ENCODE measurements around the gene TAS2R46. TPM values are rescaled to one million over a fixed set of nuclear protein-coding genes. Genes with fewer than 3 reads are reported as not detected.
"Not testable (repeated sequence)": the region's sequence is repeated elsewhere in the genome, so short reads cannot be mapped to it uniquely, and the experiment has no call there.

TAS2R46 gene
- total RNA-seq, 4 donors from 2014 or later, result 5.5 to 8.7 TPM; not detected in 2

GRCh38 chr12:11059784-11060183 is 2.3 kb downstream of the TAS2R46 start:
- intact Hi-C loops (cut with DNase I; ENCODE audit: low total_unique reads), result no loop called here
- TF ChIP-seq POLR2A (IDR thresholded peaks at IDR 0.05), result no peak
- no peak for TF ChIP-seq CTCF (IDR thresholded peaks at IDR 0.05)
- no peaks in the 10 kb centered on the region for H3K27me3 ChIP-seq

GRCh38 chr12:11059041-11059440 is 3.1 kb downstream of the TAS2R46 start:
- no peak for TF ChIP-seq POLR2A (IDR thresholded peaks at IDR 0.05)
- no peak for TF ChIP-seq CTCF (IDR thresholded peaks at IDR 0.05)
- Histone ChIP-seq H3K4me3 (no peak overlapping the region), H3K27ac (no peak overlapping the region), H3K9me3 (no peaks in the 10 kb centered on the region), H3K4me1 (no peaks in the 10 kb centered on the region), H3K27me3 (no peaks in the 10 kb centered on the region), H3K36me3 (no peaks in the 10 kb centered on the region)
- intact Hi-C loops (cut with DNase I; ENCODE audit: low total_unique reads), result no loop called here
- DNase-seq, result no peak

More at GRCh38 chr12:11059784-11060183, 2.3 kb downstream of the TAS2R46 start:
- H3K4me3 ChIP-seq, result no peak overlapping the region
- no peaks in the 10 kb centered on the region for H3K9me3 ChIP-seq
- no peak for DNase-seq
- no peaks in the 10 kb centered on the region for H3K4me1 ChIP-seq
- no peaks in the 10 kb centered on the region for H3K36me3 ChIP-seq
- H3K27ac ChIP-seq, result no peak overlapping the region

- no peak overlapping the region for H3K27ac ChIP-seq
- TF ChIP-seq POLR2A (IDR thresholded peaks at IDR 0.05) (no peak), CTCF (IDR thresholded peaks at IDR 0.05) (no peak)
- no peaks in the 10 kb centered on the region for H3K36me3 ChIP-seq
- H3K27me3 ChIP-seq, result no peaks in the 10 kb centered on the region
- H3K4me3 ChIP-seq, result no peak overlapping the region
- intact Hi-C loops (cut with DNase I; ENCODE audit: low total_unique reads), result no loop called here
- H3K4me1 ChIP-seq, result no peaks in the 10 kb centered on the region
- no peaks in the 10 kb centered on the region for H3K9me3 ChIP-seq
- no peak for DNase-seq
Observed at GRCh38 chr12:11055306-11055705, 6.8 kb downstream of the TAS2R46 start.

GRCh38 chr12:11049806-11050531 is 12.1 kb downstream of the TAS2R46 start:
- H3K4me3 ChIP-seq; H3K27me3 ChIP-seq; H3K4me1 ChIP-seq; DNase-seq; H3K36me3 ChIP-seq; intact Hi-C loops (cut with DNase I; ENCODE audit: low total_unique reads); H3K27ac ChIP-seq; H3K9me3 ChIP-seq: not testable (repeated sequence)

GRCh38 chr12:11041366-11041765 is 20.7 kb downstream of the TAS2R46 start:
- H3K27ac ChIP-seq; H3K36me3 ChIP-seq; DNase-seq; H3K4me1 ChIP-seq; H3K9me3 ChIP-seq; H3K4me3 ChIP-seq; intact Hi-C loops (cut with DNase I; ENCODE audit: low total_unique reads); H3K27me3 ChIP-seq: not testable (repeated sequence)

- TF ChIP-seq POLR2A (IDR thresholded peaks at IDR 0.05), result no peak
- H3K4me3 ChIP-seq, result no peak overlapping the region
- intact Hi-C loops (cut with DNase I; ENCODE audit: low total_unique reads), result no loop called here
- H3K27ac ChIP-seq, result no peak overlapping the region
- H3K27me3 ChIP-seq, result no peaks in the 10 kb centered on the region
- no peak for DNase-seq
- H3K36me3 ChIP-seq, result no peaks in the 10 kb centered on the region
- no peaks in the 10 kb centered on the region for H3K4me1 ChIP-seq
- H3K9me3 ChIP-seq, result no peaks in the 10 kb centered on the region
Observed at GRCh38 chr12:11040162-11040561, 21.9 kb downstream of the TAS2R46 start.

Measured in uterus (tissue), 4 donors.